ENCODE measurements around the gene CYP19A1.

CYP19A1 gene

DNA sequence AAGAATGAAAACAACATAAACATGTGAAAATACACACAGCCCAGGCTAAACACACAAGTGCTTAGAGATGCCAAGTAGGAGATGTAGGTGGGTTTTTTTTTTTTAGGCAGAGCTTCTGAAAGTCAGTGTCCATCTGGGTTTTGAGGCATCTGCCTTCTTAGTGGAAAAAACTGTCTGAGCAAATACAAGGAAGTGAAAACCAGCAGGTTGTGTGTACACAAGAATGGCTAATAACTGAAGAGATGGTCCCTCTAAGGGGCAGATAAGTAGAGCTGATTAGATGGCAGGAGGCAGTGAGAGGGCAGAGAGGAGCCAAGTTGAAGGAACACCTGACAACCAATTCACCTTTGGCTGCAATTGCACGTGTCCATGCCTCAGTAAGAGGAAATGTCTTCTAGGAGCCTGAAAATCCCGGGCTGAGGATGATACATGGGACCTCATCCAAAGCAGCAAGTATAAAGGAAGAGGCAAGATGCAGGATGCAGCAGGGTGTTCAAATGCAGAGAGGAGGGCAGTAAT lies 34.9 kb downstream of the CYP19A1 start:
- H3K4me3 ChIP-seq (replicated peaks; ENCODE audit: insufficient read depth, low read length): no peak overlapping the region
- no peaks in the 10 kb centered on the region for H3K27me3 ChIP-seq (ENCODE audit: insufficient read depth, poor library complexity, severe bottlenecking)
- TF ChIP-seq SPI1 (IDR thresholded peaks at IDR 0.05; ENCODE audit: borderline replicate concordance, low read depth): no peak
- TF ChIP-seq, protein P1, sequence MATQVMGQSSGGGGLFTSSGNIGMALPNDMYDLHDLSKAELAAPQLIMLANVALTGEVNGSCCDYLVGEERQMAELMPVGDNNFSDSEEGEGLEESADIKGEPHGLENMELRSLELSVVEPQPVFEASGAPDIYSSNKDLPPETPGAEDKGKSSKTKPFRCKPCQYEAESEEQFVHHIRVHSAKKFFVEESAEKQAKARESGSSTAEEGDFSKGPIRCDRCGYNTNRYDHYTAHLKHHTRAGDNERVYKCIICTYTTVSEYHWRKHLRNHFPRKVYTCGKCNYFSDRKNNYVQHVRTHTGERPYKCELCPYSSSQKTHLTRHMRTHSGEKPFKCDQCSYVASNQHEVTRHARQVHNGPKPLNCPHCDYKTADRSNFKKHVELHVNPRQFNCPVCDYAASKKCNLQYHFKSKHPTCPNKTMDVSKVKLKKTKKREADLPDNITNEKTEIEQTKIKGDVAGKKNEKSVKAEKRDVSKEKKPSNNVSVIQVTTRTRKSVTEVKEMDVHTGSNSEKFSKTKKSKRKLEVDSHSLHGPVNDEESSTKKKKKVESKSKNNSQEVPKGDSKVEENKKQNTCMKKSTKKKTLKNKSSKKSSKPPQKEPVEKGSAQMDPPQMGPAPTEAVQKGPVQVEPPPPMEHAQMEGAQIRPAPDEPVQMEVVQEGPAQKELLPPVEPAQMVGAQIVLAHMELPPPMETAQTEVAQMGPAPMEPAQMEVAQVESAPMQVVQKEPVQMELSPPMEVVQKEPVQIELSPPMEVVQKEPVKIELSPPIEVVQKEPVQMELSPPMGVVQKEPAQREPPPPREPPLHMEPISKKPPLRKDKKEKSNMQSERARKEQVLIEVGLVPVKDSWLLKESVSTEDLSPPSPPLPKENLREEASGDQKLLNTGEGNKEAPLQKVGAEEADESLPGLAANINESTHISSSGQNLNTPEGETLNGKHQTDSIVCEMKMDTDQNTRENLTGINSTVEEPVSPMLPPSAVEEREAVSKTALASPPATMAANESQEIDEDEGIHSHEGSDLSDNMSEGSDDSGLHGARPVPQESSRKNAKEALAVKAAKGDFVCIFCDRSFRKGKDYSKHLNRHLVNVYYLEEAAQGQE (IDR thresholded peaks at IDR 0.05; ENCODE audit: insufficient replicate concordance, low read depth): no peak
- TF ChIP-seq CTCF (IDR thresholded peaks at IDR 0.05; ENCODE audit: insufficient read depth, low read length): no peak
- TF ChIP-seq POLR2AphosphoS5 (IDR thresholded peaks at IDR 0.05; ENCODE audit: low read depth): no peak
- no peak for TF ChIP-seq GABPA (IDR thresholded peaks at IDR 0.05; ENCODE audit: low read depth)
- DNase-seq (ENCODE audit: low read depth in 1 of 2, low spot score in 1 of 2): no peak
- no peak overlapping the region for H3K27ac ChIP-seq (replicated peaks)

DNA sequence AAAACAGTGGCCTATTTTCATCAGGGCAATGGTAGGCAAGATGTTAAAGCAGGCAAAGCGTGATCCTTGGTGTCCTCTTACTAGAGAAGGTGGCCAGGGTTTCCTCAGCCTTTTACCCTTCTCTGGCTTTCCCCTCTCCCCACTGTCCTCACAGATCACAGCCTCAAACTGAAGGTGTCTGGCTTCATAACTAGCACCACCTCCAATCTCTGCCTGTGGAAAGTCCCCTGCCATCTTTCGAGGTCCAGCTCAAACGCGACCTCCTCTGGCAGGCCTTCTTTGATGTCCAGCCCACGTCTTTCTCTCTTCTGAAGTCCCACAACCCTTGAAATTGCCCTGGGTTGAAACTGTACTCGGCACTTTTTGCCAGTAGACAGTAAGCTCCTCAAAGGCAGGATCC lies 35.9 kb downstream of the CYP19A1 start:
- Histone ChIP-seq H3K4me3 (replicated peaks; ENCODE audit: insufficient read depth, low read length) (no peak overlapping the region), H3K27me3 (ENCODE audit: insufficient read depth, poor library complexity, severe bottlenecking) (no peaks in the 10 kb centered on the region), H3K27ac (replicated peaks) (no peak overlapping the region)
- TF ChIP-seq POLR2AphosphoS5 (IDR thresholded peaks at IDR 0.05; ENCODE audit: low read depth) (no peak), CTCF (IDR thresholded peaks at IDR 0.05; ENCODE audit: insufficient read depth, low read length) (no peak), GABPA (IDR thresholded peaks at IDR 0.05; ENCODE audit: low read depth) (no peak), SPI1 (IDR thresholded peaks at IDR 0.05; ENCODE audit: borderline replicate concordance, low read depth) (no peak)
- TF ChIP-seq, protein P1 (IDR thresholded peaks at IDR 0.05; ENCODE audit: insufficient replicate concordance, low read depth): no peak
- no peak for DNase-seq (ENCODE audit: low read depth in 1 of 2, low spot score in 1 of 2)

GRCh38 chr15:51299187-51300015 lies 39.0 kb downstream of the CYP19A1 start:
- no peaks in the 10 kb centered on the region for H3K27me3 ChIP-seq (ENCODE audit: insufficient read depth, poor library complexity, severe bottlenecking)
- DNase-seq (ENCODE audit: low read depth in 1 of 2, low spot score in 1 of 2): no peak
- no peak overlapping the region for H3K27ac ChIP-seq (replicated peaks)
- no peak overlapping the region for H3K4me3 ChIP-seq (replicated peaks; ENCODE audit: insufficient read depth, low read length)
- no peak for TF ChIP-seq CTCF (IDR thresholded peaks at IDR 0.05; ENCODE audit: insufficient read depth, low read length)
- TF ChIP-seq, protein P1 (IDR thresholded peaks at IDR 0.05; ENCODE audit: insufficient replicate concordance, low read depth): no peak
- no peak for TF ChIP-seq SPI1 (IDR thresholded peaks at IDR 0.05; ENCODE audit: borderline replicate concordance, low read depth)
- TF ChIP-seq GABPA (IDR thresholded peaks at IDR 0.05; ENCODE audit: low read depth): no peak
- TF ChIP-seq POLR2AphosphoS5 (IDR thresholded peaks at IDR 0.05; ENCODE audit: low read depth): no peak

All from HL-60 (cell line).